Stimulated activated CD4-positive, alpha-beta T cell treated with anti-CD3 and anti-CD28 coated beads, Interleukin-4, amount 100 ng/mL, for 24 hours (primary cell): Measurements from ENCODE around the gene HMCN1.

Source experiments
- DNase-seq: peaks from one replicate; pipeline ENCODE4 v3.0.0-alpha.2; 2020

HMCN1 gene

GRCh38 chr1:185920602-185921001 is 186.4 kb downstream of the HMCN1 start:
- no peak for DNase-seq

GRCh38 chr1:185921636-185922035 is 187.4 kb downstream of the HMCN1 start:
- no peak for DNase-seq

GRCh38 chr1:185926588-185926987 is 192.4 kb downstream of the HMCN1 start:
- DNase-seq = no peak

GRCh38 chr1:185929776-185930175 is 195.6 kb downstream of the HMCN1 start:
- DNase-seq = no peak

GRCh38 chr1:185931438-185931837 is 197.2 kb downstream of the HMCN1 start:
- no peak for DNase-seq

- no peak for DNase-seq
Measured at GRCh38 chr1:185933580-185933979, 199.4 kb downstream of the HMCN1 start.

GRCh38 chr1:185934476-185935189 is 200.4 kb downstream of the HMCN1 start:
- no peak for DNase-seq

- no peak for DNase-seq
Measured at GRCh38 chr1:185935360-185935759, 201.2 kb downstream of the HMCN1 start.

GRCh38 chr1:185936641-185937040 is 202.4 kb downstream of the HMCN1 start:
- DNase-seq = no peak

GRCh38 chr1:185938396-185938795 is 204.2 kb downstream of the HMCN1 start:
- DNase-seq = no peak

- no peak for DNase-seq
Measured at GRCh38 chr1:185939142-185939541, 205.0 kb downstream of the HMCN1 start.

- DNase-seq = no peak
Measured at GRCh38 chr1:185942961-185943360, 208.8 kb downstream of the HMCN1 start.

- no peak for DNase-seq
Measured at GRCh38 chr1:185956881-185957280, 222.7 kb downstream of the HMCN1 start.

GRCh38 chr1:185957441-185958363 is 223.5 kb downstream of the HMCN1 start:
- DNase-seq = no peak

- no peak for DNase-seq
Measured at GRCh38 chr1:185960422-185961321, 226.5 kb downstream of the HMCN1 start.

- no peak for DNase-seq
Measured at GRCh38 chr1:185961664-185962063, 227.5 kb downstream of the HMCN1 start.

GRCh38 chr1:185964946-185965345 is 230.8 kb downstream of the HMCN1 start:
- no peak for DNase-seq

GRCh38 chr1:185965870-185966269 is 231.7 kb downstream of the HMCN1 start:
- no peak for DNase-seq

GRCh38 chr1:185966471-185966870 is 232.3 kb downstream of the HMCN1 start:
- no peak for DNase-seq

GRCh38 chr1:185969028-185969427 is 234.8 kb downstream of the HMCN1 start:
- no peak for DNase-seq

- DNase-seq = no peak
Measured at GRCh38 chr1:185969524-185969991, 235.4 kb downstream of the HMCN1 start.

- no peak for DNase-seq
Measured at GRCh38 chr1:185971688-185972087, 237.5 kb downstream of the HMCN1 start.
